ENCODE measurements around the gene NUBP2.

- TF ChIP-seq PHF8 (IDR thresholded peaks at IDR 0.05; ENCODE audit: borderline replicate concordance, low read depth) (no peak), EP300 (IDR thresholded peaks at IDR 0.05) (no peak), MAX (IDR thresholded peaks at IDR 0.05) (no peak), CTCF (IDR thresholded peaks at IDR 0.05) (no peak), USF2 (IDR thresholded peaks at IDR 0.05) (no peak), HDAC2 (IDR thresholded peaks at IDR 0.05) (no peak), RCOR1 (IDR thresholded peaks at IDR 0.05; ENCODE audit: low read depth, low read length) (no peak), POLR2AphosphoS2 (conservative IDR thresholded peaks at IDR 0.05; ENCODE audit: low read length) (no peak)
These were observed 10.3 kb upstream of the NUBP2 start, which contains the start of gene EME2 for GRCh38 chr16:1772362-1772907.

Data from A549 (cell line).